HG03469 (cell line): ENCODE results near the gene NRARP.
A peak's percentile ranks its signal among the peaks of the same experiment; 100 is the strongest.
"Not testable (repeated sequence)": the region's sequence is repeated elsewhere in the genome, so short reads cannot be mapped to it uniquely, and the experiment has no call there.

ENCODE experiments used
- ATAC-seq: cut with Tn5 transposase; IDR thresholded peaks from one replicate; pipeline ENCODE4 v1.9.1; 2021; ENCODE audit warnings: mild to moderate bottlenecking, moderate library complexity, moderate number of reproducible peaks; ENCODE audit not compliant: unreplicated experiment

Gene NRARP, protein sequence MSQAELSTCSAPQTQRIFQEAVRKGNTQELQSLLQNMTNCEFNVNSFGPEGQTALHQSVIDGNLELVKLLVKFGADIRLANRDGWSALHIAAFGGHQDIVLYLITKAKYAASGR

DNA sequence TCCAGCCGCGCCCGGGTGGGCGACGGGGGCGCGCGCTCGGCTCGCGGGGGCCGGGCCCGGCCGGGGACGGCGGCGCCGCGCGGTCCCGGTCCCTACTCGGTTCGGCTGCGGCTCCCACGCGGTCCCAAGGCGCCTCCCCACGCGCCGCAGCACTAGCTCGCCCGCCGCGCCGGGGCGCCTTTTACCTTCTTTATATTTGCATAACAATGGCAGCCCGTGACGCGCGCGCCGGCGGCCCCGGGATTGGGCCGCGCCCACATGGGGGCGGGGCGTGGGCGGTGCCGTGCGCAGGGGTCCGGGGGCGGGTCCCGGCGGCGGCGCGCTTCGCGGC, at the start of gene NRARP:
NRARP (minus strand) TSS at position 154 of the 331 bp plus-strand sequence. CDS start 343 bp downstream, outside the sequence.
- ATAC-seq, result peak; percentile 41

DNA sequence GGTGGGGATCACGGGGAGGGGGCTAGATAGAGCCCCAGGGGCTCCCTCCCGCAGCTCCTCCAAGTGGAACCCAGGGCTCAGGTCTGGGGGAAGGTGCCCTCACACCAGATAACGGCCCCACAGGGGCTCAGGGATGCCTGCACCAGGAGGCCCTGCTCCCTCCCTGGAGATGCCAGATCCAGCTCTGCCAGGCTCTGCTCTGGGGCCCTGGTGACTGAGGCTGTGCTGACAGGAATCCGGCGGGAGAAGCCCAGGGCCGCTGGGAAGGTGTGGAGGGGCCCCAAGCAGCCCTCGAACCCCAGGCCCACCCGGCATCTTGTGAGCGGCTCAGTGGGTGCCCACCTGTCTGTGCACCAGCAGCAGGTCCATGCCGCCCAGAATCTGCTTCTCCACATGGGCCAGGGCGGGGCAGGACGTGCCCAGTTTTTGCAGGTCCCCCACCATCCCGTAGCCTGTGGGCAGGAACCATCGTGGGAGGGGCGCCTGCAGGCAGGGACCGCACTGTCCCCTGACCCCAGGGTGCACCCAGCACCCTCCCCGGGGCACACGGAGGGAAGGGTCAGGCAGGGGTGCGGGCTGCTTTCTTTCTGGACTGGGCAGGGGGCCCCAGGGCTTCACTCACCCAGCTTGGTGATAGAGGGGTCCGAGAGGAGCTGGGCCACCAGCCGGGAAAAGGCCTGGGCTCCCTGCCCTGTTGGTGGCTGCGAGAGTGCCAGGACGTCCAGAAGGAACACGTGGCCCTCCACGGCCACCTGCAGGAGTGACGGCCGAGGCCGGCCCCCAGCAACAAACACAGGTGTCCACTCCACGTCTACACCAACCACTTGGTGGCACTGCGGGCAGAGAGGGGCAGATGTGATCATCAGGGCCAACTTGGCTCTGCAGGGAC, 48.9 kb upstream of the NRARP start:
- no peak for ATAC-seq

DNA sequence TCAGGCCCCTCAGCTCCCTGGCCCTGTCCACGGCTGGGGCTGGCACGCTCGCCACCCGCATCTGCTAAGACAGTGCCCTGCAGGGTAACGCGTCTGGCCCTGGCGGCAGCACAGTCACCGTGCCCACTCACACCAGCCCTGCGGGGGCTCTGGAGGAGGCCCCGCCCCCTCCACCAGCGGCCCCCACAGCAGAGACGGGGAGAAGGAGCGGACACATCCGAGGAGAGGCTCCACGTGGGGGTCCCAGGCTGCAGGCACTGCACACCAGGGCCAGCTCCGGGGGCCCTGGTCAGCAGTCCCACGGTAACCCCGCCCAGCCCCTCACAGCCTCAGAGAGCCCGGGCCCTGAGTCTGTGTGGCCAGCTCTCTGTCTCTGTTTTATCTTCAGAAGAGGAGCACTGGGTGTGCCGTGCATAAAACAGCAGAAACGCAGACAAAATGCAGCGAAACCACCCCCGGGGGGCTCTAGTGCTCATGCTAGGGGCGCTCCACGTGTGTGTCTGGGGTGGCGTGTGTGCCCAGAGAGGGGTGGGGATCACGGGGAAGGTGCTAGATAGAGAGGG, 47.5 kb upstream of the NRARP start:
- ATAC-seq, result no peak

DNA sequence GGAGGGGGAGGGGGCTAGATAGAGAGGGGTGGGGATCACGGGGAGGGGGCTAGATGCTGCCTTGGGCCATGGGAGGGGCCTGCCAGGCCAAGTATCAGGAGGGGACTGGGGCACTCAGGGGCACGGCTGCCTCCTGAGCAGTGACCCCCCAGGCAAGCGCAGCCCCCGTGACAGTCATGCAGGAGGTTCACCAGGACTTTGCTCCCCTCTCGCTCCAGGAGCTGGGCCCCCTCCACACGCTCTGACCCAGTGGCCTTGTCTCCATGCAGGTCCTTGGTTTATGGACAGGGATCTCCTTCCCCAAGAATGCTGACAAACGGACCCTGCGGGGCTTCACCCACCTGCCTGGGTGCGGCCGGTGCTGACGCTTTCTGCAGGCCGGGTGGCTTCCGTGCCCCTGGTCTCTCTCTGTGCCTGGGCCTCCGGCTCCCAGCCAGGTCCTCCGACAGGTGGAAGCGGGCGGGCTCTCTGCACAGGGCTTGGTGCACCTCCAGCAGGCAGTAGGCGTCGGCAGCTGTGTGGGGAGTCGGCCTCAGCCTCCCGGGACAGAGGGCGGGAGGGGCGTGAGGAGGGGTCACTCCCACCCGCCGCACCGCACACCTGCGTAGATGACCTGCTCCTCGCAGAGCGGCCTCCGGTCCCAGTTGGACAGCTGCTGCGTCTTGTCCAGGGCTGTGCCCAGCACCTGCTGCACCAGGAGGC, 46.8 kb upstream of the NRARP start:
- no peak for ATAC-seq

DNA sequence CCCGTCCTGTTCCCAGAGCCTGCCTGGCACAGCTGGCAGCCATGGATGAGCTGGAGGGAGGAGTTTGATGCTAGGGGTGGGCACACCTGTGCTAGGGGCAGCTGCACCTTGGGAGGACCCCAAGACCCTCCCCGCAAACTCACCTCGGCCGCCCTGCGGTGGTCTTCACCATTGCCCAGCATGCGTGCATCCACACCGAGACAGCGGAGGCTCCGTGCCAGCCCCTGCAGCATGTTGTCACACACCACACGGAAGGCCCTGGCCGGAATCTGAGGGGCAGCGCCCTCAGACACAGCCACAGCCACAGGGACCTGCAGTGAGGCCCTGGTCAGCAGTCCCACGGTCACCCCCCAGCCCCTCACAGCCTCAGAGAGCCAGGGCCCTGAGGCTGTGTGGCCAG, 45.9 kb upstream of the NRARP start:
- no peak for ATAC-seq

DNA sequence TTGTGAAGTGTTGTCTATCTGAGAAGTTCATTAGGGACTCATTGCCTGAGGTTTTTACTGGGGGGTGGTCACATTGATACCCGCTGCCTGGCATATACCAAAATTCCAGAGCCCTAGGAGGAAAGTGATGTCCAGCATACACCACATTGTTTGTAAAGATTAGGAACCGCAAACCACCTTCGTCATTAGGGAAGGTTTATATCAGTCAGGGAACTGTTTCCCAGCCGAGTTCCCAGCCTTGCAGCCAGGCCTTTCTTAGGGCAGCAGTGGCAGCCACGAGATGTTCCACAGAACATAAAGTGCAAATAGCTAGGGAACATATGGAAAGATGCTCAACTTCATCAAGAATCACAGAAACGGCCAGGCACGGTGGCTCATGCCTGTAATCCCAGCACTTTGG, 40.4 kb upstream of the NRARP start:
- ATAC-seq, result no peak

DNA sequence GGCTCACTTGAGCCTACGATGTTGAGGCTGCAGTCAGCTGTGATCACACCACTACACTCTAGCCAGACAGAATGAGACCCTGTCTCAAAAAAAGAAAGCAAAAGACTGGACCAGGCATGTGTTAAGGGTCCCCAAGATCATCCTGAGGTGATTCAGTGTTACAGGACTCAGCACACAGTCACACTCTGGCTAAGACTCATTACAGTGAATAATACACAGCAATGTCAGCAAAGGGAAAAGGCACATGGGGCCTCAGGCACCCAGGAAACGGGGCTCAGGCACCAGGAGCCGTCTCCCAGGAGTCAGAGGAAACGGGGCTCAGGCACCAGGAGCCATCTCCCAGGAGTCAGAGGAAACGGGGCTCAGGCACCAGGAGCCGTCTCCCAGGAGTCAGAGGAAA, 39.2 kb upstream of the NRARP start:
- no peak for ATAC-seq

DNA sequence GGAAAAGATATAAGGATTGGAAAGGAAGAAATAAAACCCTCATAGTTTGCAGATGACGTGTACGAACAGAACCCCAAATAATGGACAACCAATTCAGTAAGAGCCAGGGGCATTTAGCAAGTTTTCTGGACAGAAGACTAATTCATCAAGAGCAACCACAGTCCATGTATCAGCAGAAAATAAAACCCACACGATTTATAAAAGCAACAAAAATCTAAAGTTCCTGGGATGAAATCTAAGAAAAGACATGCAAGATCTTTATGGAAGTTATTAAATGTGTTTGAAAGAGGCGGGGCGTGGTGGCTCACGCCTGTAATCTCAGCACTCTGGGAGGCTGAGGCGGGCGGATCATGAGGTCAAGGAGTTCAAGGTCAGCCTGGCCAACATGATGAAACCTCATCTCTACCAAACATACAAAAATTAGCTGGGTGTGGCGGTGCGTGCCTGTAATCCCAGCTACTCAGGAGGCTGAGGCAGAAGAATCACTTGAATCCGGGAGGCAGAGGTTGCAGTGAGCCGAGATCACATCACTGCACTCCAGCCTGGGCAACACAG, 37.9 kb upstream of the NRARP start:
- ATAC-seq, result not testable (repeated sequence)

DNA sequence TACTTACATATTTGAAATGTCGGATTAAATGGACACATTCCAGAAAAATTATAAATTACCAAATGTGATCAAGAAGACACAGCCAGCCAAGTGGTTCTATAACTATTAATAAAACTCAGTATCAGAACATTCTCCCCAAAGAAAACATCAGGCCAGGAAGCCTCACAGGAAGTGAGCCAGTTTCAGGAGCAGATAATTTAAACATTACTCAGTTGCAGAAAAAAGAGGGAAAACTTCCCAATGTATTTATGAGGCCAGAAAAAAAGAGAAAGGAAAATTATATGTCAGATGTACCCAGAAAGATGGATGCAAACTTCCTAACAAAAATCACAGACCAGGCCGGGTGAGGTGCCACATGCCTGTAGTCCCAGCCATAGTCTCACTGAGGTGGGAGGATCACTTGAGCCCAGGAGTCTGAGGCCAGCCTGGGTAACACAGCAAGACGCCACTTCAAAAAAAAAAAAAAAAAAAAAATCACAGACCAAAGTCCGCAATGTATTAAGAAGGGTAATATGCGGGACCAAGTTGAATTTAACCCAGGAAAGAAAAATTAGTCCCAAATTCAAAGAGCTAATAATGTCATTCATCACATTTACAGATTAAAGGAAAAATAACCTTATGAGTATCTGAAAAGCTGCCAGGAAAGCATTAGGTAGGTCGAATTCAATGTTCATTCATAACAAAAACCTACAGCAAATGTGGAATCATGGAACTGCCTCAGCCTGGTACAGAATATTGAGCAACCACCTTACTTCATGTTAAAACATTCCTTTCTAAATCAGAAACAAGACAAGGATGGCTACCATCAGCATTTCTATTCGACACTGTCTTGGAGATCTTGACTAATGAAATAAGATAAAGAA, 37.2 kb upstream of the NRARP start:
- no peak for ATAC-seq

DNA sequence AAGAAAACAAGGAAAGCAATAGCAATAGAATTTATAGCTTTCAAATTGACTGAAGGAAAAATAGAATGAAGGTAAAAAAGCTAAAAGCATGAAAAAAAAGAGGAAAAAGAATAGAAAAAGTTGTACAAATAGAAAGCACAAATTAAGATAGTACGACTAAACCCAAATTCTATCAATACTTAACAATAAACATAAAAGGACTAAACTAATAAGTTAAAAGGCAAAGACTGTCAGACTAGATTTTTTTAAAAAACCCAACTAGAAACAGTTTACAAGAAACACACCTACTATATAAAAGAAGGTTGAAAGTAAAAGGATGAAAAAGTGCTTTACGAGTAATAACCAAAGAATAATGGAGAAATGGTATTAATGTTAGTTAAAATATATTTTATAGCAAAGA, 34.7 kb upstream of the NRARP start:
- ATAC-seq, result no peak

DNA sequence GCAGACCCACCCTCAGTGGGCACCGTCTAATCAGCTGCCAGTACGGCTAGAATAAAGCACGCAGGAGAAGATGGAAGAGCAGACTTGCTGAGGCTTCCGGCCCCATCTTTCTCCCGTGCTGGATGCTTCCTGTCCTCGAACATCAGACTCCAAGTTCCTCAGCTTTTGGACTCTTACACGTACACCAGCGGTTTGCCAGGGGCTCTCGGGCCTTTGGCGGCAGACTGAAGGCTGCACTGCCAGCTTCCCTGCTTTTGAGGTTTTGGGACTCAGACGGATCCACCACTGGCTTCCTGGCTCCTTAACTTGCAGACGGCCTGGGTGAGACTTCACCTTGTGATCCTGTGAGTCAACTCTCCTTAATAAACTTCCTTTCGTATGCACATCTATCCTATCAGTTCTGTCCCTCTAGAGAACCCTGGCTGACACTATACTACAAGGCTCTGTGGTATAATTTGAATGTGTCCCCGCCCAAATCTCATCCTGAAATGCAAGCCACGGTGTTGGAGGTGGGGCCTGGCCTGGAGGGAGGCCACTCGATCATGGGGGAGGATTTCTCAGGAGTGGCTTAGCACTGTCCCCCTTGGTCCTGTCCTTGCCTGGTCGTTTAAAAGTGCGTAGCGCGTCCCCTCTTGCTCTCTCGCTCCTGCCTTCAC, 31.1 kb upstream of the NRARP start:
- no peak for ATAC-seq

DNA sequence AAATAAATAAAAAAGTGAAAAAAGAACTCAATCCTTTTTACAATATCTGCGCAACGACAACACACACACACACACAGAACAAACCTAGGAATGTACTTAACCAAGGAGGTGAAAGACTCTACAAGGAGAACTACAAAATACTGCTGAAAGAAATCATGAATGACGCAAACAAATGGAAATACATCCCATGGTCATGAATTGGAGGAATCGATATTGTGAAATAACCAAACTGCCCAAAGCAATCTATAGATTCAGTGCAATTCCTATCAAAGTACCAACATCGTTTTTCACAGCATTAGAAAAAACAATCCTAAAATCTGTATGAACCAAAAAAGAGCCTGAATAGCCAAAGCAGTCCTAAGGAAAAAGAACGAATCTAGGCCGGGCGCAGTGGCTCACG, 29.9 kb upstream of the NRARP start:
- no peak for ATAC-seq

DNA sequence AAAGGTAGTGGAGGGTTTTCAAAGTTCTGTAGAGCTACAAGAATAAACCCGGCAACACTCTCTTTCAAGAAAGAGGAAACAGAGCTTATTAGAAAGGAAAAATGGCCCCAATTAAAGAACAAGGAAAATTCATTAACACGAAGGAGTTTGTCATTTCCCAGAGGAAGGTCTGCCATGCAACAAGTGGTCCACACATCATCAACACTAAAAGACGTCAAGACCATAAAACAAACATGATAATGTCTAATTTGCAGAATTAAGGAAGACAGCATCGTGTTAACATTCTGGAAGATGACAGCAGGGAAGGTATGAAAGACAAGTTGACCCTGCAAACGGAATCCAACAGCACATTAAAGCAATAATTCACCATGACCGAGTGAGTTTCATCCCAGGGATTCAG, 28.6 kb upstream of the NRARP start:
- ATAC-seq, result no peak

DNA sequence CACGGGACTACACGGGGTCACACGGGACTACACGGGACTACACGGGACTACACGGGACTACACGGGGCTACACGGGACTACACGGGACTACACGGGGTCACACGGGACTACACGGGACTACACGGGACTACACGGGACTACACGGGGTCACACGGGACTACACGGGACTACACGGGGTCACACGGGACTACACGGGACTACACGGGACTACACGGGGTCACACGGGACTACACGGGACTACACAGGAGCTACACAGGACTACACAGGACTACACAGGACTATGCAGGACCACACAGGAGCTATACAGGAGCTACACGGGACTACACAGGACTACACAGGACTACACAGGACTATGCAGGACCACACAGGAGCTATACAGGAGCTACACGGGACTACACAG, 27.5 kb upstream of the NRARP start:
- ATAC-seq, result not testable (repeated sequence)

DNA sequence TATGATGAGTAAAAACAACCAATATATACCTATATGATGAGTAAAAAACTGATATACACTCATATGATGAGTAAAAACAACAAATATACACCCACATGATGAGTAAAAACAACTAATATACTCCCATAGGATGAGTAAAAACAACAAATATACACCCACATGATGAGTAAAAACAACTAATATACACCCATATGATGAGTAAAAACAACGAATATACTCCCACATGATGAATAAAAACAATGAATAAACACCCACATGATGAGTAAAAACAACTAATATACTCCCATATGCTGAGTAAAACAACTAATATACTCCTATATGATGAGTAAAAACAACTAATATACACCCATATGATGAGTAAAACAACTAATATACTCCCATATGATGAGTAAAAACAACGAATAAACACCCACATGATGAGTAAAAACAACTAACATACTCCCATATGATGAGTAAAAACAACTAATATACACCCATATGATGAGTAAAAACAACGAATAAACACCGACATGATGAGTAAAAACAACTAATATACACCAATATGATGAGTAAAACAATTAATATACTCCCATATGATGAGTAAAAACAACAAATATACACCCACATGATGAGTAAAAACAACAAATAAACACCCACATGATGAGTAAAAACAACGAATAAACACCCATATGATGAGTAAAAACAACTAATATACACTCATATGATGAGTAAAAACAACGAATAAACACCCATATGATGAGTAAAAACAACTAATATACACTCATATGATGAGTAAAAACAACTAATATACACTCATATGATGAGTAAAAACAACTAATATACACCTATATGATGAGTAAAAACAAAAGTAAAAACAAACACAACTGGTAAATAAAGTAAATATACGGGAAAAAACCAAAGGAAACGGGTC, 25.8 kb upstream of the NRARP start:
- ATAC-seq, result not testable (repeated sequence)

DNA sequence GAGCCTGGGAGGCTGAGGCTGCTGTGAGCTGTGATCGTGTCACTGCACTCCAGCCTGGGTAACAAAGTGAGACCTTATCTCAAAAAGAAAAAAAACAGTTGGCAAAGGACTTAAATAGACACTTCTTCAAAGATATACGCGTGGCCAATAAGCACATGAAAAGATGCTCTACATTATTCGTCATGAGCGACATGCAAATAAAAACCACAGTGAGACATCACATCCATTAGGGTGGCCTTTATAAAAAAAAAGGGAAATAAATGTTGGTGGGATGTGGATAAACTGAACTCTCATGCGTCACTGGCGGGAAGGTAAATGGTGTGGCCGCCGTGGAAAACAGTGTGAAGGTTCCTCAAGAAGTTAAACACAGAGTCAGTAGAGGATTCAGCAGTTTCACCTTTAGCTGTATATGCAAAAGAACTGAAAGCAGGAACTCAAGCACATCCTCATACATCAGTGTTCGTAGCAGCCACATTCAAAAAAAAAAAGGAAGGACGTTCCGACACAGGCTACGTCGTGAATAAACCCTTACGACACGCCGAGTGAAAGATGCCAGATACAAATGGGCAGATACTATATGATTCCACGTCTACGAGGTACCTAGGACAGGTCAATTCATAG, 24.5 kb upstream of the NRARP start:
- no peak for ATAC-seq

DNA sequence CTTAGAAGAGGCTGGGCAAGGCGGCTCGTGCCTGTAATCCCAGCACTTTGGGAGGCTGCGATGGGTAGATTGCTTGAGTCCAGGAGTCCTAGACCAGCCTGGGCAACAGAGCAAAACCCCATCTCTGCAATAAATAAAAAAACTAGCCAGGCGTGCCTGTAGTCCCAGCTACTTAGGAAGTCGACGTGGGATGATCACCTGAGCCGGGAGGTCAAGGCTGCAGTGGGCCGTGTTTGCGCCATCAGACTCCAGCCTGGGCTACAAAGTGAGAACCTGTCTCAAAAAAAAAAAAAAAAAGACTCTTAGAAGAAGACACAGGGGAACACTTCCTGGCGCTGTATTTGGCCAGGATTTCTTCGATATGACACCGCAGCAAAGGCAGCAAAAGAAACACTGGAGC, 23.7 kb upstream of the NRARP start:
- no peak for ATAC-seq

DNA sequence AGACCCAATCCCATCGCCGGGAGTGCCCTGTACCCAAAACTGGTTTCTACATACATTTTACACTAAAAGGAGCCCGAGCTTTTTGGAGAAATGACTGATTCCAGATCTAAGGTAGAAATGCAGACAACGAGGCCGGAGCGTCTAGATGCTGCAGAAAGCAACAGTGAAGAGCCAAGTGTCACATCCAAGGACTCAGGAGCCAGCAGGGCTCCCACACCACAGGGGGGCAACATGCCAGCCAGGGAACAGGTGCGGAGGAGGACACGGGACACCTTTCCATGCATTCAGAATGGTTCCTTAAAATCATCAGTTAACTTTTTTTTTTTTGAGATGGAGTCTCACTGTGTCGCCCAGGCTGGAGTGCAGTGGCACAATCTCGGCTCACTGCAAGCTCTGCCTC, 23.1 kb upstream of the NRARP start:
- no peak for ATAC-seq
